Ectodermal cell (in vitro differentiated cells): Measurements from ENCODE around the gene YEATS2.
A peak's percentile ranks its signal among the peaks of the same experiment; 100 is the strongest.

Experiments used
- H3K27ac ChIP-seq: 2 replicates; pipeline ENCODE4 v1.7.0; 2013; ENCODE audit warnings: mild to moderate bottlenecking, low read depth, low read length; ENCODE audit not compliant: insufficient read depth, poor library complexity, severe bottlenecking
- H3K27me3 ChIP-seq: 2 replicates; pipeline ENCODE4 v1.7.0; 2013; ENCODE audit warnings: mild to moderate bottlenecking, low read length; ENCODE audit not compliant: insufficient read depth, control insufficient read depth, poor library complexity, severe bottlenecking
- H3K36me3 ChIP-seq: one replicate; pipeline ENCODE4 v1.7.0; 2013; ENCODE audit warnings: low read length; ENCODE audit not compliant: control insufficient read depth, insufficient read depth
- H3K4me1 ChIP-seq: one replicate; pipeline ENCODE4 v1.7.0; 2013; ENCODE audit warnings: low read length; ENCODE audit not compliant: control insufficient read depth, insufficient read depth
- H3K4me3 ChIP-seq: 2 replicates; pipeline ENCODE4 v1.7.0; 2013; ENCODE audit warnings: low read depth, low read length, control low read depth; ENCODE audit not compliant: insufficient read depth
- H3K9me3 ChIP-seq: 2 replicates; pipeline ENCODE4 v1.7.0; 2013; ENCODE audit warnings: mild to moderate bottlenecking, low read length, moderate library complexity; ENCODE audit not compliant: control insufficient read depth
- WGBS, 2 experiments: methylation state at CpG; one replicate each; pipeline ENCODE4 v1.1.7; 2013; ENCODE audit warnings: missing lambda C conversion rate in 2 of 2; 5-methylcytosine and 5-hydroxymethylcytosine counted together

The YEATS2 gene

GRCh38 chr3:183794452-183794851, 96.9 kb downstream of the YEATS2 start:
- Histone ChIP-seq H3K27ac (no peak overlapping the region), H3K4me3 (no peak overlapping the region), H3K27me3 (no peaks in the 10 kb centered on the region), H3K4me1 (no peaks in the 10 kb centered on the region), H3K36me3 (peaks cover 30% of the 10 kb centered on the region), H3K9me3 (no peaks in the 10 kb centered on the region)
- WGBS, 2 experiments, result 94 to 98% methylated on average over 4 of the region's 4 CpGs

DNA sequence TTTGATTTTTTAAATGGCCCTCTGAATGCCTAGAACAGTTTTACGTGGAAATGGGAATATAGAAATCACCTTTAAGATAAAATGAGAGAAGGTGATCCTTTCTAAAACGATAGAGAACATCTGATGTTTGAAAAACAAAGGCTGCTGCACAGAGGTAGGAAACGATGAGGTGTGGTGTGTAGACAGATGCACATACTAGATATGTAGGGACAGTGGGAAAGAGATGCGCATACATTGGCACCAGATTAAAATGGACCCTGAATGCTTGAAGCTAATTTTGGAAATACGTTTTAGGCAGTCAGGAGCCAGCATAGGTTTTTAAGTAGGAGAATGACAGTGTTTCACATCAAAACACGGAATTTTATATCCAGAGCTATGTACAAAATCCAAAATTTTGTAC, 98.8 kb downstream of the YEATS2 start:
- Histone ChIP-seq H3K36me3 (peaks cover 35% of the 10 kb centered on the region), H3K27me3 (no peaks in the 10 kb centered on the region), H3K27ac (no peak overlapping the region), H3K9me3 (no peaks in the 10 kb centered on the region), H3K4me3 (no peak overlapping the region), H3K4me1 (no peaks in the 10 kb centered on the region)
- WGBS, 2 experiments, result 96 to 99% methylated on average over 5 to 6 of the region's 6 CpGs

DNA sequence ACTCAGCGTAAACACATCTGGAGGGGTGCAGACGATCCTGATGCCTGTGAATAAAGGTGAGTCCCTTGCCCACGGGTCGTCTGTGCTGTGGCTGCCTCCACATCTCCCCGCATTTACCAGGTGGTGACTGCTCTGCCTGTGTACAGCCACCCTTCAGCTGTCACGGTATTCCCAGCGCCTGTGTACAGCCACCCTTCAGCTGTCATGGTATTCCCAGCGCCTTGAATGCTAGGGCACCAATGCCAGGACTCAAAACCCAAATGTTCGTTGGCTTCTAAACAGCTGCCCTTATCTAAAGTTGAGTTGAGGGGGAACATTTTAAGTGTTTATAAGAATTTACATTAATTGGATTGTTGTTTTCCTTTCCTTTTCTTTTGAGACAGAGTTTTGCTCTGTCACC, 100.4 kb downstream of the YEATS2 start:
- no peaks in the 10 kb centered on the region for H3K9me3 ChIP-seq
- no peak overlapping the region for H3K27ac ChIP-seq
- H3K4me1 ChIP-seq, result no peaks in the 10 kb centered on the region
- WGBS, 2 experiments, result 95 to 96% methylated on average over 9 of the region's 9 CpGs
- peaks cover 46% of the 10 kb centered on the region for H3K36me3 ChIP-seq
- no peaks in the 10 kb centered on the region for H3K27me3 ChIP-seq
- no peak overlapping the region for H3K4me3 ChIP-seq

DNA sequence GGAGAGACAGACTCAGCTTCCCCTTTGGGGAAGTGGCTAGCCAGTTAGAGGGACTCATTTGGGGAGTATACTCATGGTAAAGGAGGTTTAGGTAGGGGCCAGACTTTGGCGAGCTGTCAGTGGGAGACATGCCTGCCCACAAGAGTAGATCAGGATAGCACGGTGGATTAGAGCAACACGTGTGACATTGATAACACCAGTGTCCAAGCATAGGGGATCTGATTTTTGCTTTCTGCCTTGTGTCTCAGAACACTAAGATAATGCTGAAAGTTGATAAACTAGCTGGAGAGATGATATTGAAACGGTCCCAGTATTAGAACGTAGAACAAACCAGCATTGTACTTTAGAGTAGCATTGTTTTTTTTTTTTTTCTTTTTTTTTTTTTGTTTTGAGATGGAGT, 101.9 kb downstream of the YEATS2 start:
- H3K4me1 ChIP-seq, result no peaks in the 10 kb centered on the region
- peaks cover 55% of the 10 kb centered on the region for H3K36me3 ChIP-seq
- no peaks in the 10 kb centered on the region for H3K9me3 ChIP-seq
- no peak overlapping the region for H3K27ac ChIP-seq
- WGBS, 2 experiments, result 94 to 95% methylated on average over 5 of the region's 5 CpGs
- no peak overlapping the region for H3K4me3 ChIP-seq
- H3K27me3 ChIP-seq, result no peaks in the 10 kb centered on the region

- no peaks in the 10 kb centered on the region for H3K27me3 ChIP-seq
- WGBS, 2 experiments, result 93 to 94% methylated on average over 8 of the region's 8 CpGs
- H3K4me3 ChIP-seq, result no peak overlapping the region
- H3K9me3 ChIP-seq, result no peaks in the 10 kb centered on the region
- H3K36me3 ChIP-seq, result peaks cover 60% of the 10 kb centered on the region
- H3K4me1 ChIP-seq, result no peaks in the 10 kb centered on the region
- no peak overlapping the region for H3K27ac ChIP-seq
Observed at GRCh38 chr3:183800243-183800863, 102.8 kb downstream of the YEATS2 start.

DNA sequence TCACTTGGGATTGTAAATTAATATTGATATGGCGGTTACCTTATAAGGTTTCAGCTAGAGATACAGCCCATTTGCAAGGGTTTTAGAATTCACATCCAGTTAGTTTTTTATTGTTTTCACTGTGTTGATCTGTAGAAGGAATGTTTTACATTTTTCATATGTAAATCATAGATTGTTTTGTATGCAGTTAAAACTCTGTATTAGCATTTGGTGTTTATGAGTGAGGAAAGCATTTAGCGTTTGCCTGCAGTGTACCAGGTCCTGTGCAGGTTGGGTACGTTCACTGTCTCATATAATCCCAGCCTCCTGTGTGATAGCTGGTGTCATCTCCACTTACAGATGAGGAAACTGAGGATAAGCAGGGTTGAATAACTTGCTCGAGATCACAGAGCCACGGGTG, 104.0 kb downstream of the YEATS2 start:
- H3K27me3 ChIP-seq, result no peaks in the 10 kb centered on the region
- 96 to 97% methylated on average over 5 of the region's 5 CpGs for WGBS, 2 experiments
- H3K4me3 ChIP-seq, result no peak overlapping the region
- peaks cover 71% of the 10 kb centered on the region for H3K36me3 ChIP-seq
- no peak overlapping the region for H3K27ac ChIP-seq
- H3K9me3 ChIP-seq, result no peaks in the 10 kb centered on the region
- no peaks in the 10 kb centered on the region for H3K4me1 ChIP-seq

DNA sequence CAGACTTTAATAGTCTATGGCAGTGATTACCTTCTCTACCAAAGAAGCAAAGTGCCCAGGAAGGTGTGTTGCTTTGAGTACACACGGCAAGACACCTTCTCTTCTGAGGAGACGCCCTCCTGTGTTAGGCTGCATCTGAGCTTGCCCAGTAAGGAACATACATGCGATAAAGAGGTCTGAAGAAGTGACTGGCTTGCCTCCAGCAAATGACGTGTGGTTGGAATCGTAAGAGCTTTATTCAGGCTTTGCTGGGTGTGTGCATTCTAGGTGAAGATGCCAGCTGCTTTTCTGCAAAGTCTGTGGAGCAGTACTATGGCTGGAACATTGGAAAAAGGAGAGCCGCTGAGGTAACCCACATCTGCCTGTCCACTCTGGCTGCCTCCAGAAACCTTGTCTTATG, 105.4 kb downstream of the YEATS2 start:
- H3K9me3 ChIP-seq, result no peaks in the 10 kb centered on the region
- WGBS, 2 experiments, result 96 to 98% methylated on average over 6 of the region's 6 CpGs
- H3K4me3 ChIP-seq, result no peak overlapping the region
- peaks cover 85% of the 10 kb centered on the region for H3K36me3 ChIP-seq
- H3K27me3 ChIP-seq, result no peaks in the 10 kb centered on the region
- no peak overlapping the region for H3K27ac ChIP-seq
- H3K4me1 ChIP-seq, result no peaks in the 10 kb centered on the region

GRCh38 chr3:183807209-183807728, 109.7 kb downstream of the YEATS2 start:
- Histone ChIP-seq H3K4me3 (no peak overlapping the region), H3K36me3 (peaks cover 77% of the 10 kb centered on the region), H3K9me3 (no peaks in the 10 kb centered on the region), H3K27me3 (no peaks in the 10 kb centered on the region), H3K27ac (peak overlapping the region; percentile 16), H3K4me1 (no peaks in the 10 kb centered on the region)
- 95 to 96% methylated on average over 12 of the region's 12 CpGs for WGBS, 2 experiments

DNA sequence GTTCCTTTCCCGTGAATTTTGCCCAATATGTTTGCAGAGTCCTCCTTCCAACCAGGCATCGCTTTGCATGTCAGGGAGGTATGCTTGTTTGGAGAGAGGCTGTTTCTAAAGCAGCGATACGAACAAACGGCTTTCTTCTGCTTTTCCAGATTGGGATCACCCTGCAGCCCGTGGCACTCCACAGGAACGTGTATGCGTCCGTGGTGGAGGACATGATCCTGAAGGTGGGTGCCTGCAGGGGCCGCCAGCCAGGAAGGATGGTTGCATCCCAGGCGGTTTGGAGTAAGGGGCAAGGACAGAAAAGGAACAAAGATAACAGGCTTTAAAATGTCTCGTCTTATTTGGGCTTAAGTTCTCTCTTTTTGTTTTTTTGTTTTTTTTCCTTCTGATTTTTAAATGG, 110.3 kb downstream of the YEATS2 start:
- no peaks in the 10 kb centered on the region for H3K9me3 ChIP-seq
- no peaks in the 10 kb centered on the region for H3K27me3 ChIP-seq
- H3K4me3 ChIP-seq, result no peak overlapping the region
- WGBS, 2 experiments, result 96 to 97% methylated on average over 12 of the region's 12 CpGs
- H3K36me3 ChIP-seq, result peaks cover 72% of the 10 kb centered on the region
- H3K4me1 ChIP-seq, result no peaks in the 10 kb centered on the region
- H3K27ac ChIP-seq, result no peak overlapping the region

DNA sequence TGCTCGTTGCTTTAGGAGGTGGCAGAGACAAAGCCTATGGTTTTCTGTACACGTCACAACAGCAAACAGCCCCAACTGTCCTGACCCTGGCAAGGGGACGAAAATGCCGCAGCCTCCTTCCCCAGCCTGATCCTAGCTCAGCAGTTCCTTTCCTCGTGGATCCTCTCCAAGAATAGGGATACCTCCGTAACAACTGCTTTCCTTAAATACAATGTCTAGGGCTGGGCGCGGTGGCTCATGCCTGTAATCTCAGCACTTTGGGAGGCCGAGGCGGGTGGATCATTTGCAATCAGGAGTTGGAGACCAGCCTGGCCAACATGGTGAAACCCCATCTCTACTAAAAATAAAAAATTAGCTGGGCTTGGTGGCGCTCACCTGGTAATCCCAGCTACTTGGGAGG, 110.8 kb downstream of the YEATS2 start:
- Histone ChIP-seq H3K9me3 (no peaks in the 10 kb centered on the region), H3K36me3 (peaks cover 67% of the 10 kb centered on the region), H3K4me1 (no peaks in the 10 kb centered on the region), H3K4me3 (no peak overlapping the region), H3K27me3 (no peaks in the 10 kb centered on the region), H3K27ac (no peak overlapping the region)
- WGBS, 2 experiments, result 92 to 93% methylated on average over 11 of the region's 11 CpGs
